Measurements from ENCODE around the gene GRIN3B.
A peak's percentile ranks its signal among the peaks of the same experiment; 100 is the strongest.

GRIN3B gene

GRCh38 chr19:1017115-1017905, 17.1 kb downstream of the GRIN3B start (continued):
- TF ChIP-seq ZBTB10 (tag by site-specific recombination; IDR thresholded peaks at IDR 0.05) (no peak), ZNF112 (tag by site-specific recombination; IDR thresholded peaks at IDR 0.05) (no peak), ZEB2 (tag by site-specific recombination; IDR thresholded peaks at IDR 0.05) (0 out of 2 replicates have a peak, but pooled peaks have one; percentile 64), HOXC10 (CRISPR knock-in tag; IDR thresholded peaks at IDR 0.05) (no peak), TSHZ1 (tag by site-specific recombination; IDR thresholded peaks at IDR 0.05; ENCODE audit: borderline replicate concordance) (peak; percentile 23; the same call in 1 of the 2 replicates), ZIC2 (tag by site-specific recombination; IDR thresholded peaks at IDR 0.05) (peak; percentile 82), ZNF473 (tag by site-specific recombination; IDR thresholded peaks at IDR 0.05) (no peak), ZNF280C (tag by site-specific recombination; IDR thresholded peaks at IDR 0.05) (no peak), ATF2 (tag by site-specific recombination; IDR thresholded peaks at IDR 0.05; ENCODE audit: low read depth) (no peak), ZNF404 (tag by site-specific recombination; IDR thresholded peaks at IDR 0.05) (no peak), ZNF175 (tag by site-specific recombination; IDR thresholded peaks at IDR 0.05) (no peak), ZNF121 (tag by site-specific recombination; IDR thresholded peaks at IDR 0.05) (no peak), ELK4 (IDR thresholded peaks at IDR 0.05; ENCODE audit: borderline replicate concordance, low read depth, low read length) (no peak), ZNF391 (tag by site-specific recombination; IDR thresholded peaks at IDR 0.05; ENCODE audit: borderline replicate concordance, low read depth) (no peak), FEZF1 (tag by site-specific recombination; IDR thresholded peaks at IDR 0.05) (no peak), GFI1B (tag by site-specific recombination; IDR thresholded peaks at IDR 0.05) (no peak), ZSCAN4 (tag by site-specific recombination; IDR thresholded peaks at IDR 0.05) (no peak), ZBTB48 (tag by site-specific recombination; IDR thresholded peaks at IDR 0.05) (no peak), GLIS1 (tag by site-specific recombination; IDR thresholded peaks at IDR 0.05) (peak; percentile 91), ZNF48 (tag by site-specific recombination; IDR thresholded peaks at IDR 0.05) (no peak), ZNF211 (tag by site-specific recombination; IDR thresholded peaks at IDR 0.05; ENCODE audit: low read depth) (no peak), PRDM1 (tag by site-specific recombination; IDR thresholded peaks at IDR 0.05) (no peak), WT1 (tag by site-specific recombination; IDR thresholded peaks at IDR 0.05) (peak; percentile 67), BCL11B (tag by site-specific recombination; IDR thresholded peaks at IDR 0.05; ENCODE audit: low read depth) (peak; percentile 31; the same call in 1 of the 2 replicates), ZBTB21 (tag by site-specific recombination; IDR thresholded peaks at IDR 0.05) (no peak), ZNF600 (tag by site-specific recombination; IDR thresholded peaks at IDR 0.05) (0 out of 2 replicates have a peak, but pooled peaks have one; percentile 10), ZNF292 (tag by site-specific recombination; IDR thresholded peaks at IDR 0.05; ENCODE audit: borderline replicate concordance, low read depth) (no peak)
